Measurements from ENCODE around the gene DBR1.
"Not testable (repeated sequence)": the region's sequence is repeated elsewhere in the genome, so short reads cannot be mapped to it uniquely, and the experiment has no call there.

DBR1 gene

DNA sequence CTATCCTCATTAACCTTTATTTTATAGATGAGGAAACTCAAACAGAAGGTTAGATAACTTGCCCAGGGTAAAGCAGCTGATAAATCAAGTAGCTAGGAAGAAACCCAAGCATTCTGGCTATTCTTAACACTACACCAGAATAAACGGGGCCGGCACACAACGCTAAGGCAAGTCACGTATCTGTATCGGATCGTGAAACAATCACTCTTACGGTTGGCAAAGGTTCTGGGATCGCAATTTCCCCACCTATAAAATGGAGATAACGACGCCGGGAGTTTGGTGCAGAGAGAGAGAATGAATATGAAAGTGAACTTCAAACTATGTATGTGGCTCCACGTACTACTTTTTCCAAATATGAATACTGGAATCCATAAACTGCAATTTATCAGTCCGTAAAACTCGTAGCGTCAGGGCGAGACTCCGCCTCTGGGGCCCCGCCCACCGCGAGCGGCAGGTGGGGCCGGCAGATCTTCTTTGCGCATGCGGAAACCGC, 12.1 kb upstream of the DBR1 start:
- DNase-seq (ENCODE audit: low spot score) = peak; percentile 94

DNA sequence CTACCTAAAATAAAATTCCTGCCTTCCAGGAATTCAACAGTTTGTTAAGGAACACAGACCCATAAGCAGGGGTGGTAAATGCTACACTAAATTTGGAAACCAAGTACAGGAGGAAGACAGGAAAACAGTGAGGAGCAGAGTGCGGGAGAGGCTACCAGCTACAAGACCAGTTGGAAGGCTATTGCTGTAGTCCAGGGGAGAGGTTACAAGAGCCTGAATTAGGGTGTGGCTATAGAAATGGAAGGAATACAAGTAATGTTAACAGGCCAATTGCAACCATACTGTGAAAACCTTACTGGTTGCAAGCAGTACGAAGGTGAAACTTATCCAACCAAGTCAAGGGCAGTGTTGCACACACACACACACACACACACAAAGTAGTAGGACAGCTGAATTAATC, 11.5 kb upstream of the DBR1 start:
- peak; percentile 21 for DNase-seq (ENCODE audit: low spot score)

DNA sequence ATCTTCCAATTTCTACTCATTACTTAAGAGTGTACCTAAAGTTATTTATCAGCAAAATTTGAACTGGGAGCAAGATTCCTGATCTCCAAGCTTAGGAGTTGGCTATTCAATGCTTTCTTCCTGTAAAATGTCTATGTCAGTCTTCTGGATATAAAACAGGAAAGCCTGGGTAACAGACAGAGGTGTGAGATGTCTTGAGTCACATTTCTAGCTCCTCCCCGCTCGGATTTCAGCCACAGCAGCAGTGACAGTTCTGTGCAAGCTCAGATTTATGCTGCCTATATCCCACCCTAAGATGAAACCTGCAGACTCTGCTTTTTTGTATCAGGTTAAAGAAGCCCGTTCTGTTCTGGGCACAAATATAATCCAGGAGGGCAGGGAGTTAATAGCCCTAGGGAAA, 10.3 kb upstream of the DBR1 start:
- DNase-seq (ENCODE audit: low spot score) = no peak

GRCh38 chr3:138180375-138181029, 5.8 kb upstream of the DBR1 start:
- peak; percentile 73 for DNase-seq (ENCODE audit: low spot score)

DNA sequence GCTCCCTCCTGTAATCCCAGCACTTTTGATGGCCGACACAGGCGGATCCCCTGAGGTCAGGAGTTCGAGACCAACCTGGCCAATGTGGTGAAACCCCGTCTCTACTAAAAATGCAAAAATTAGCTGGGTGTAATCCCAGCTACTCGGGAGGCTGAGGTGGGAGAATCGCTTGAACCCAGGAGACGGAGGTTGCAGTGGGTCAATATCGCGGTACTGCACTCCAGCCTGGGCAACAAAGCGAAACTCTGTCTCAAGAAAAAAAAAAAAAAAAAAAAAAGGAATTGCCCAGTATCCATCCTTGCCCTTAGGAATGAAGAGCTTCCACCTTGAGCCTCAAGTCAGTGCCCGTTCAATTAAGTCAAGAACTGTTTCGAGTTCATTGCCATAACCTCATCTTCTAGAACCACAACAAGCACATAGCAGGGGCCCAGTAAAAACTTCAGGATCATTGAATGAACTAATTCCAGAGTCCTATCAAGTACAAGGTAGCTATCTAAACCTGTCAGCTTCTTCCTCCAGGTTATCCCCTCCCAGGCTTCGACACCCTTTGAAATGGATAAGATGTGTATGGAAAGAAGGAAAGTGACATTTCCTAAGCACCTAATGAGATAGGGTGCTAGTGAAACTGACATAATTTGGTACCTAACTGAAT, 826 bp downstream of the DBR1 start:
- no peak for DNase-seq (ENCODE audit: low spot score)

DNA sequence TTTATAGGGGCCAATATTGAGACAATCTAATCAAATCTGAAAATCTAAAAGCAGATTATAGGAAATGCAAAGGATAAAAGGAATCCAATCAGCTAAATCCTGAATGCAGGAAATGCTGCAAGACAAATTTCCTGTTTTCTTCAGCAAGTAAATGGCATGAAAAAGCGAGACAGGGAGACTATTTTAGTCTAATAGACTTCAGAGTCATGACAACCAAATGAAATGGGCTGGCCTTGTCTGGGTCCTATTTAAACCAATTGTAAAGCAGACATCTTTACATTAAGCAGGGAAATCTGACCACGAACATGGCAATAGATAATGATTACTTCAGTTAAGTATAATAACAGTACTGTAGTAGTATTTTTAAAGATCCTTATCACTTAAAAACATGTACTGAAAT, 2.1 kb downstream of the DBR1 start:
- DNase-seq (ENCODE audit: low spot score) = no peak

GRCh38 chr3:138165061-138165460, 9.7 kb downstream of the DBR1 start:
- no peak for DNase-seq (ENCODE audit: low spot score)

- no peak for DNase-seq (ENCODE audit: low spot score)
These were observed 17.0 kb downstream of the DBR1 start for GRCh38 chr3:138157743-138158142.

DNA sequence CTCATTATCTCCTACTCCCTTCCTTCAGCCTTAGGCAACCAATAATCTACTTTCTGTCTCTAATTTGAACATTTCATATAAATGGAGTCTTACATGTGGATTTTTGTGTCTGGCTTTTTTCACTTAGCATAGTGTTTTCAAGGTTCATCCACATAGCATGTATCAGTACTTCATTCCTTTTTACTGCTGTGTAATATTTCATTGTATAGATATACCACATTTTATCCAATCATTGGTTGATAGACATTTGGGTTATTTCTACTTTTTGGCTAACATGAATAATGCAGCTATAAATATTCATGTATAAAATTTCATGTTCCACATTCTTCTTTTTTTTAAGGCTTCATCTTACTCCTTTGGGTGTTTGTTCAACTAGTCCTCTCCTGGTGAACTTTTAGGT, 20.2 kb downstream of the DBR1 start:
- DNase-seq (ENCODE audit: low spot score) = no peak

GRCh38 chr3:138148503-138148902, 26.2 kb downstream of the DBR1 start:
- DNase-seq (ENCODE audit: low spot score) = no peak

GRCh38 chr3:138142181-138142580, 32.5 kb downstream of the DBR1 start:
- not testable (repeated sequence) for DNase-seq (ENCODE audit: low spot score)

DNA sequence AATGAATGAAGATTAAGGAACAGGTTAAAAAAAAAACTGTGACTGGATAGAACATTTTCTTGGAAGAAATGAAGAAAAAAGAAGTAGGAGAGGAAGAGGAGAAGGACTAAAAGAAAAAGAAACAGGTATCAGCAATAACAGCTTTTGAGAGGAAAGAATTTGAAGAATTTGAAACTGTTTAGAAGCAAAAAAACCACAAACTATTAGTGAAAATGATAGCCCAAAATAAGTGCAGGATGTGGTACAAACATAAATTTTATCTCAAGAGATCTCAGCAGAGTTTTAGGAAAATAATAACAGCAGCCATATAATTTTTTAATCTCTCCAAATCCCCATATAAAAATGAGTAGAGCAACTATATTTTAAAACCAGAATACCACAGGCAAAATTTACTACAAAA, 33.8 kb downstream of the DBR1 start:
- no peak for DNase-seq (ENCODE audit: low spot score)

DNA sequence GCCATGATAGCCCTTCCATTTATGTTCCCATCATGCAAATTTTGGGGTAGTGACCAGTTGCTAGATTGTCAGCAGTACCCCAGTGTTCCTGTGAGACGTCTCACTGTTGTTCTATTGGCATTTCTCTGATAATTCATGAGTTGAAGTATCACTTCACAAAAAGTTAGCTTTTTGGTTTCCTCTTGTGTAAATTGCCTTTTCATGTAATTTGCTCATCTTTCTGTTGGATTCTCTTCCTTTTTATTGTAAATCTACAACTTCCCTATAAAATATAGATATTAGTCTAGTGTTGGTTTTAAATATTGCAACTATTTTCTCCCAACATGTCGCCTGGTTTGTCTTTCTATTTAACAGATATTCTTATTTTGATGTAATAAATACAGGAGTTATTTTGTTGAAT, 35.0 kb downstream of the DBR1 start:
- DNase-seq (ENCODE audit: low spot score) = no peak

GRCh38 chr3:138137861-138138260, 36.9 kb downstream of the DBR1 start:
- no peak for DNase-seq (ENCODE audit: low spot score)

DNA sequence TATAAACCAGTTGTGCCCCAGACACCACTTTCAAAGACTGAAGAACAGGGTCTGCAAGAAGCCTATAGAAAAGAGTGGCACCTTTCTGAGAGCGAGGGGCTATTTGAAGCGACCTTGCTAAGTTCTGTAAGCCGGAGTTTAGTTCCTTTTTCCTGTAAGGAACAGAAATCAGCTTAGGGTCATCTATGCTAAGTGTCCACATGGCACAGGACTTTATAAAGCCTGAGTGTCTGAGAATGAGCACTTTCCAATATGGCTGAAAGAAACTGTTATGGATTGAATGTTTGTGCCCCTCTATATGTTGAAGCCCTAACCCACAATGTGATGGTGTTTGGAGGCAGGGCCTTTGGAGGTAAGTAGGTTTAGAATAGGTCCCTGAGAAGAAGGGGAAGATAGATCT, 38.5 kb downstream of the DBR1 start:
- no peak for DNase-seq (ENCODE audit: low spot score)

DNA sequence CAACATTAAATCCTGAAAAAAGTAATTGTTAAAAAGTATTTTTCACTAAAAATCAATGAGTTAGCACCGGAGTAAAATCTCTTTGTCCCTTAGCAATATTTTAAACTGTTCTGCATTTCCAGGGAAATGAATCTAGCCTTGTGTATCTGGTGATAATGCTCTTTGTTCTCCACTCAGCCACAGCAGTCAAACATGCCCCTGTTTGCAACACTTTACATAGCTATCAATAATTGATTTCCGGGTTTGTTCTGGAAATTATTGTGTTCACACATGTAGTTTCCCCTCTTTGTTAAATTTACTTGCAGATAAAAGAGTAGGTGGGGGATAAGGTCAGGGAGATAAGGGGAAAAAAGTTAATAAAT, 38.9 kb downstream of the DBR1 start:
- no peak for DNase-seq (ENCODE audit: low spot score)

- DNase-seq (ENCODE audit: low spot score) = no peak
These were observed 39.4 kb downstream of the DBR1 start for GRCh38 chr3:138135146-138135832.

- no peak for DNase-seq (ENCODE audit: low spot score)
These were observed 42.5 kb downstream of the DBR1 start, which contains the start of gene A4GNT for GRCh38 chr3:138132239-138132638. TSS of gene A4GNT (minus strand) at chr3:138132390. CDS start at chr3:138131256, 1,134 bp downstream.

GRCh38 chr3:138127636-138128365, 46.9 kb downstream of the DBR1 start:
- DNase-seq (ENCODE audit: low spot score) = no peak

GRCh38 chr3:138125548-138126221, 49.0 kb downstream of the DBR1 start:
- DNase-seq (ENCODE audit: low spot score) = no peak

DNA sequence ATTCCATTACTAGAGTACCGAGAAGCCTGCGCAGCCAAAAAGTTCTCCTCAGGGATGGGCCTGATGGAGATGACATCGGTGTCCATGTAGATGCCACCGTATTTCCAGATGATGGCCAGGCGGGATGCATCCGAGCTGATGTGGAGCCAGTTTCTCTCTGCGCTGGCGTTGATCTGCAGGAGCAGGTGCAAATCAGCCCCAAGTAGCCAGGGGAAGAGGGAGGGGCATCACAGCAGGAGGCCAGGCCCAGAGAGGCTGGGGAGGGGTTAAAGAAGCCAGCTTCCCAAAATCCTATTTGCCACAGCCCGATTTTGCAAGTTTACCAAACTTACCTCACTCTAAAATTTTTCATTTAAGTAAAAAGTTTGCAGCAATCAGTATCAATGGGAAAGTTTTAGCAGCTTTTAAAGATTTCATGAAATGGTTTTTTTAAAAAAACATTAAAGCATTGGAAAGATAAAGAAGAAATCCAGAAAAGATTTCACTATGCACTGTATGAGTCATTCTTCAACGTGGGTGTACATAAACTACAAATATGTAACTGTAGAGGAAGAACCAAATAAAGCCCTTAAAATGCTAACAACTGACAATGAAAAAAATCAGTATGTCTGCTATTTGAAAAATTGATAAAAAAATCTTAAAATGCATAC, 49.9 kb downstream of the DBR1 start:
- no peak for DNase-seq (ENCODE audit: low spot score)

Measured in NAMALWA (cell line).